ENCODE data around the gene MCEMP1. TPM values are rescaled to one million over a fixed set of nuclear protein-coding genes. Genes with fewer than 3 reads are reported as not detected.
A peak's percentile ranks its signal among the peaks of the same experiment; 100 is the strongest.

The MCEMP1 gene
- total and polyA plus RNA-seq, 2 of the 4 experiments (the other 2 are of a cell fraction): 0.15 TPM; not detected in 1

DNA sequence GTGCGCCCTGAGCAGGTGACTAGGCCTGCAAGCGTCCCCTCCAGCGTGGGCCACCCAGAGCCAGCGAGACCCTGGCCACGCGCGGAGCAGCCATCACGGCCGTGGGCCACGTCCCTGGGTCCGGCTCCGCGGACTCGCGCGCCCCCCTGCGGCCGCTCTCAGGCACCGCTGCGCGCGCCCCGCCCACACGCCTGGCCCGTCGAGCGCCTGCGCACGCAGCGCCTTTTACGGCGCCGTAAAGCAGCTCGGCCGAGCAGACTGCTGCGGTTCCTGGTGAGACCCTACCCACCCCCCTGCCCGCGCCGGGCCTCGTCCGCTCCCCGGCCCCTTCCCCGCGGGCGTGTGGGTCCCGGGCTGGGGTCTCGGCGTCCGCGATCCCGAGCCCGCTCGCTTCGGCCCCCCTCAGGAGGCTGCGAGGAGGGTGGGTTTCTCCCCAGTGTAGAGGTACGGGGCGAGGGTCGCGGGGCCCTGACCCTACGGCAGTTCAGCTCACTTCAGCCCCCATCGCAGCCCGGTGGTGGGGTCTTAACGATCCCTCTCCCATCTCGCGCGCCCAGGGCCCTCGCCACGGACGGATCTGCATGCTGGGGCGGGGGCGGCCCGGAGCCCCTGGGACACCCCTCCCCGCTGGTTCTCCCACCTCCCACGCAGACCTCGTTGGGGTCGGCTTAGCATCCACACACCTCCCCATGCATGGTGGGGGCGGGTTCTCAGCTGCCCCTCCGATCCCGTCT lies 3.9 kb downstream of the MCEMP1 start, which contains the start of gene TRAPPC5 (continued):
- no peak for TF ChIP-seq MAFK (IDR thresholded peaks at IDR 0.05; ENCODE audit: low read depth, low read length)
- no peak for TF ChIP-seq POLR2A (IDR thresholded peaks at IDR 0.05; ENCODE audit: low read depth, low read length)
- no peak for TF ChIP-seq RFX5 (IDR thresholded peaks at IDR 0.05; ENCODE audit: low read depth, low read length)
- peak; percentile 83 for TF ChIP-seq RAD21 (IDR thresholded peaks at IDR 0.05; ENCODE audit: low read length)

Measured in IMR-90 (cell line).